ENCODE results near the gene ETV6.

ETV6 gene

GRCh38 chr12:11922361-11922760 lies 272.9 kb downstream of the ETV6 start:
- DNase-seq (ENCODE audit: low spot score), result no peak

- no peak for DNase-seq (ENCODE audit: low spot score)
Measured at GRCh38 chr12:11923067-11923466, 273.6 kb downstream of the ETV6 start.

GRCh38 chr12:11927286-11927935 lies 277.9 kb downstream of the ETV6 start:
- no peak for DNase-seq (ENCODE audit: low spot score)

- DNase-seq (ENCODE audit: low spot score), result no peak
Measured at GRCh38 chr12:11929714-11930113, 280.2 kb downstream of the ETV6 start.

GRCh38 chr12:11939223-11939622 lies 289.7 kb downstream of the ETV6 start:
- DNase-seq (ENCODE audit: low spot score), result no peak

GRCh38 chr12:11941606-11942337 lies 292.3 kb downstream of the ETV6 start:
- DNase-seq (ENCODE audit: low spot score), result peak; percentile 88

- no peak for DNase-seq (ENCODE audit: low spot score)
Measured at GRCh38 chr12:11943919-11944700, 294.6 kb downstream of the ETV6 start.
